GM18861 (cell line): ENCODE results near the gene TBX10.

Experiments used
- ATAC-seq: cut with Tn5 transposase; IDR thresholded peaks from one replicate; pipeline ENCODE4 v1.9.1; 2021; ENCODE audit not compliant: unreplicated experiment

The TBX10 gene

DNA sequence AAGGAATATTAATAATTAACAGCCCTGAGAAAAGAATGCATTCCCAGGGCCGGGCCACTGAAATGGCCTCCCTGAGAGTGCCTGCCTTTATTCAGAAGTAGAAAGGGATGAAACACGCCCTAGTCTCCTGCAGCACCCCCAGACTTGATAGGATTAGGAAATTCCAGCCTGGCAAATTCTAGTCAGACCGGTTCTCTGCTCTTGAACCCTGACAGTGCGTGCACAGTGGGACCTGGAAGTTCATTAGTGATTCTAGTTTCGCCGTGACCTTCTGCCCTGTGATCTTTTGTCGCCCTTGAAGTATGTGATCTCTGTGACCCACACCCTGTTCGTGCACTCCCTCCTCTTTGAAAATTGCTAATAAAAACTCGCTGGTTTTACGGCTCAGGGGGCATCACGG, 58.1 kb downstream of the TBX10 start:
- ATAC-seq = no peak
